Adrenal gland (tissue), 12 donors: ENCODE data around the gene TBC1D13. TPM values are rescaled to one million over a fixed set of nuclear protein-coding genes. Genes with fewer than 3 reads are reported as not detected.

Source experiments
- DNase-seq, 7 donors: peaks; one replicate each; pipeline ENCODE4 v3.0.0-alpha.2; 2019 to 2020
- H3K27ac ChIP-seq, 5 donors: fragments of 200-600 bp; sonication (generic) in 4 of 5; 1 replicate in 3 of 5; 2 replicates in 2 of 5; pipeline versions ENCODE4 v1.5.1 to v1.8.0; 2016 to 2020; ENCODE audit warnings: mild to moderate bottlenecking in 1 of 5
- H3K27me3 ChIP-seq: fragments of 200-600 bp; 2 replicates; pipeline ENCODE4 v1.8.0; 2021
- H3K36me3 ChIP-seq, 2 donors: fragments of 200-600 bp; replicated peaks in 1 of 2; 1 replicate in 1 of 2; 2 replicates in 1 of 2; pipeline versions ENCODE4 v1.5.1 to v1.8.0; 2018 to 2022
- H3K4me1 ChIP-seq, 2 donors: fragments of 200-600 bp; replicated peaks in 1 of 2; 1 replicate in 1 of 2; 2 replicates in 1 of 2; pipeline versions ENCODE4 v1.5.1 to v1.8.0; 2018 to 2021
- H3K4me3 ChIP-seq, 4 donors: fragments of 200-600 bp; sonication (generic) in 3 of 4; one replicate each; pipeline ENCODE4 v1.5.1; 2016 to 2018
- H3K9me3 ChIP-seq, 3 donors: fragments of 200-600 bp; sonication (generic) in 1 of 3; replicated peaks in 1 of 3; 1 replicate in 2 of 3; 2 replicates in 1 of 3; pipeline versions ENCODE4 v1.5.1 to v1.8.0; 2016 to 2021
- CTCF ChIP-seq, 6 experiments: fragments of 450-650 bp in 4 of 6; fragments of 200-600 bp in 2 of 6; sonication (generic) in 1 of 6; IDR thresholded peaks; 1 replicate in 5 of 6; 2 replicates in 1 of 6; pipeline versions ENCODE4 v1.5.1 to v1.8.0; 2016 to 2021; ENCODE audit warnings: antibody characterized with exemption in 6 of 6, mild to moderate bottlenecking in 2 of 6, moderate library complexity in 1 of 6
- POLR2A ChIP-seq, 2 donors: fragments of 450-650 bp; IDR thresholded peaks; one replicate each; pipeline ENCODE4 v1.6.1; 2017; ENCODE audit warnings: antibody characterized with exemption in 2 of 2, mild to moderate bottlenecking in 2 of 2, moderate library complexity in 1 of 2
- WGBS, 4 donors: extraction: QIAGEN DNeasy Blood & Tissue Kit in 2 of 4; methylation state at CpG; one replicate each; pipeline versions ENCODE4 v1.1.5 to v1.1.7; 2013 to 2017; 5-methylcytosine and 5-hydroxymethylcytosine counted together
- intact Hi-C, 2 donors: fragments of 100-400 bp; cut with DNase I; formaldehyde crosslinking; loops; one replicate each; pipeline versions ENCODE4 v1.14.1 to v1.15.0; 2022 to 2023
- polyA plus RNA-seq, 3 donors: library from polyadenylated mRNA; stranded (reverse); fragments of 200-250 nt in 2 of 3; fragments of 350-450 nt in 1 of 3; fragmentation: Illumina TruSeq in 1 of 3; extraction: RNeasy Lipid Tissue Mini Kit (QIAGEN cat#74804) in 1 of 3; gene quantifications; one replicate each; pipeline ENCODE4 v1.2.3, GENCODE V29; 2013 to 2014
- total RNA-seq, 9 donors: library from RNA; depleted of rRNA in 4 of 9; stranded (reverse); fragments of >200 nt in 4 of 9; fragments of 120-200 nt in 1 of 9; fragmentation: NEBNext Ultra II Directional in 1 of 9; extraction: Animal tissue kit (Norgen Biotek cat#: 25700) in 1 of 9; gene quantifications; one replicate each; pipeline versions ENCODE4 v1.1.0 to v1.2.4, GENCODE V29; 2013 to 2023
- donor health status: healthy with polysubstance abuse.
- donor health status: Bipolar disorder and iron deficiency.
- donor health status: DM: yes; HTN: yes; CAD: no.
- donor health status: DM: no; HTN: no; CAD: no.
- donor health status: DM: no; HTN: no; CAD: no.
- donor health status: DM: yes; HTN: yes; CAD: no.

Gene TBC1D13
- total and polyA plus RNA-seq, 12 donors, result 15.9 to 72.7 (median 29.0) TPM

DNA sequence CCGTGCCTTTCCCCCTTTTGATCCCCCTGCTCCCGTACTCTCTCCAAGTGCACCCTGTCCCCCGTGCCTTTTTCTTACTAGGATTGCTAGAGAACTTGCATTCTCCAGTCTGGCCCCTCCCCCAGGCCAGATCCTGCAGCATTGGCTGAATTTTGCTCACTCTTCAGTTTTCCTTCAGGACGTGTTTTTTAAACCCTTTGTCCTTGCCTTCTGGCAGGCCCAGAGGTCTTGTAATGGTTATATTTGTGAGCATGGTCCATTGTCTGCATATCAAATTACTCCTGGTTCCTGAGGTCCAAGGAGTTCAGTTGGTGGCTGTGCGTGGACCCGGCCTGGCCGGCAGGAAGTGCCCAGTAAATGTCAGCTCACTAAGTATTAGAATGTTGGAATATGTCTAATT is 606 bp downstream of the TBC1D13 start:
- Histone ChIP-seq H3K4me1 (peaks cover 13 to 32% of the 10 kb centered on the region in 2 donors), H3K9me3 (no peaks in the 10 kb centered on the region), H3K36me3 (peaks cover 0 to 25% of the 10 kb centered on the region in 2 donors), H3K4me3 (peak overlapping the region; percentile 65 to 90 (median 78)), H3K27me3 (no peaks in the 10 kb centered on the region), H3K27ac (peak overlapping the region in 3 of 5 donors; percentile 80 to 90 (median 86))
- 0 to 2% (median 1%) methylated on average over 7 of the region's 7 CpGs for WGBS, 4 donors
- TF ChIP-seq CTCF (IDR thresholded peaks at IDR 0.05) (no peak), POLR2A (IDR thresholded peaks at IDR 0.05) (no peak)
- DNase-seq, result peak in 4 of 7 donors; percentile 37 to 58 (median 46)
- intact Hi-C loops, result no loop called here

DNA sequence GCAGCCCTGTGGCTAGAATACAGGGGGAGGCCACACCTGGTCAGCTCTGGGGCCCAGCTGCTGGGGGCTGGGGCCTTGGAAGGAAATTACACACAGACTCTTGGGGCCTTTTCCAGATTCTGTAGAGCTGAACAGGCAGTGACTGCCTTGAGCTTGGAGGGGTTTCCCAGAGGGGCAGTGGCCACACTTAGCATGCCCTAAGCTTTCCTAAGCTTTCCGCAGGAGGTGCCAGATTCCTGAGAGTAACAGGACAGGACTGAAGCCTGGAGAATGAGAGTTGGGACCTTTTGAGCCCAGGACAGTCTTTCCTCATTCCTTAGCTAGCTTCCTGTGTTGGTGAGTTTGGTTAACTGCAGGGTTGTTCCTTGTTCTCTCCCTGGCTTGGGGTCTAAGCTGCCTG is 1.4 kb downstream of the TBC1D13 start:
- no peak for TF ChIP-seq CTCF (IDR thresholded peaks at IDR 0.05)
- TF ChIP-seq POLR2A (IDR thresholded peaks at IDR 0.05), result no peak
- 91 to 100% (median 98%) methylated on average over 1 of the region's 1 CpG for WGBS, 4 donors
- DNase-seq, result no peak
- Histone ChIP-seq H3K4me3 (peak overlapping the region in 1 of 4 donors; percentile 83), H3K4me1 (peaks cover 18 to 36% of the 10 kb centered on the region in 2 donors), H3K27me3 (no peaks in the 10 kb centered on the region), H3K36me3 (peaks cover 0 to 33% of the 10 kb centered on the region in 2 donors), H3K27ac (no peak overlapping the region), H3K9me3 (no peaks in the 10 kb centered on the region)
- intact Hi-C loops, result no loop called here

DNA sequence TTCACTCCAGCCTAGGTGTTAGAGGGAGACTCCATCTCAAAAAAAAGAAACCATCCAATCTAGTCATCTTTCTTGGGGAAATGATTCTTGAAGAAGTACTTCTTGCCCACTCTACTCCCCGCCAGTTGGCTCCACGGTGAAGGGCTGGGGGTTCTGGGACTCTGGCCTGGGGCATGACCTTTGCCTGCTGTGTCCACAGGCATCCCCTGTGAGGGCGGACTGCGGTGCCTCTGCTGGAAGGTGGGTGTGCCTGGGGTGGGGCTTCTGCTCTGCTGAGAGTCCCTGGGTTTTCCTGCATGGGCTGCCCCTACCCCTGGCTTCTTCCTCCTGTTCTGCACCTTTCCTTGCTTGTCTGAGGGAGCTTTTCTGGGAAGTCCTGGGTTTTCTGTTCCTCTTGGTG is 3.5 kb downstream of the TBC1D13 start:
- no peak for DNase-seq
- Histone ChIP-seq H3K27me3 (no peaks in the 10 kb centered on the region), H3K4me3 (no peak overlapping the region), H3K27ac (no peak overlapping the region), H3K36me3 (peaks cover 0 to 46% of the 10 kb centered on the region in 2 donors), H3K4me1 (peaks cover 18 to 37% of the 10 kb centered on the region in 2 donors), H3K9me3 (no peaks in the 10 kb centered on the region)
- TF ChIP-seq CTCF (IDR thresholded peaks at IDR 0.05), result no peak
- TF ChIP-seq POLR2A (IDR thresholded peaks at IDR 0.05), result no peak
- WGBS, 4 donors, result 86 to 100% (median 94%) methylated on average over 2 to 4 of the region's 4 CpGs
- intact Hi-C loops, result no loop called here

DNA sequence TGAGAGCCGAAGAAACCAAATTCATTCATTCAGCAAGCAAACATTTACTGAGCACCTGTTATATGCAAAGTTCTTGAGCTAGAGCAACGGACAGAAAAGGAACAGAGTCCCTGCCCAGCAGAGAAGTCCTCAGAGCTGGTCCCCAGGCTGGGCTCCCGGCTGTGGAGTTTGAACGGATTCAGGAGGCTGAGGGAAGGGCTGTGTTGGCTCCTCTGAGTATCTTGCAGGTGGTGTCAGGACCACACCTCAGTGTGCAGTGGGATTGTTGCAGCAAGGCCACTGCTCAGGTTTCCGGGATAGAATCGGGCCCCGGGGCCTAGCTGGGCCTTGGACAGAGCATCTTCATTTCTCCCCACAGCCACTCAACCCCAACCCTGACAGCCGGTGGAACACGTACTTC is 5.1 kb downstream of the TBC1D13 start:
- intact Hi-C loops, result no loop called here
- Histone ChIP-seq H3K4me3 (no peak overlapping the region), H3K9me3 (no peaks in the 10 kb centered on the region), H3K27ac (peak overlapping the region in 2 of 5 donors; percentile 70 to 80), H3K36me3 (peaks cover 0 to 51% of the 10 kb centered on the region in 2 donors), H3K27me3 (no peaks in the 10 kb centered on the region), H3K4me1 (peaks cover 11 to 31% of the 10 kb centered on the region in 2 donors)
- TF ChIP-seq POLR2A (IDR thresholded peaks at IDR 0.05), result no peak
- TF ChIP-seq CTCF (IDR thresholded peaks at IDR 0.05), result no peak
- no peak for DNase-seq
- 69 to 86% (median 76%) methylated on average over 6 to 9 of the region's 9 CpGs for WGBS, 4 donors
